Activated B cell treated with CpG ODN at 0.5 μM for 24 hours (primary cell): ENCODE results near the gene ZFYVE9. TPM values are rescaled to one million over a fixed set of nuclear protein-coding genes. Genes with fewer than 3 reads are reported as not detected.

ENCODE experiments used
- ATAC-seq: fragments of 200-7000 bp; cut with Tn5 transposase; one replicate; pipeline ENCODE4 v1.10.0; 2021; ENCODE audit warnings: low read depth, mild to moderate bottlenecking, moderate library complexity
- CTCF ChIA-PET: fragments of 350-600 bp; sonication (Branson Sonifier 250); formaldehyde crosslinking; loops from one replicate; lab custom pipeline; 2021; ENCODE audit warnings: antibody characterized with exemption; lab: Charles Lee
- POLR2A ChIA-PET: fragments of 350-600 bp; sonication (Branson Sonifier 250); formaldehyde crosslinking; loops from one replicate; lab custom pipeline; 2021; ENCODE audit warnings: antibody characterized with exemption; lab: Charles Lee
- DNase-seq: peaks from one replicate; pipeline ENCODE4 v3.0.0; 2022
- H3K27ac Mint-ChIP-seq: one replicate; pipeline ENCODE4 v1.8.0; 2020; ENCODE audit warnings: mixed read lengths
- H3K27me3 Mint-ChIP-seq: one replicate; pipeline ENCODE4 v1.8.0; 2021; ENCODE audit warnings: mixed read lengths
- H3K36me3 Mint-ChIP-seq: one replicate; pipeline ENCODE4 v1.8.0; 2021; ENCODE audit warnings: low read depth, mixed read lengths
- H3K4me1 Mint-ChIP-seq: one replicate; pipeline ENCODE4 v1.8.0; 2021; ENCODE audit warnings: mixed read lengths
- H3K4me3 Mint-ChIP-seq: one replicate; pipeline ENCODE4 v1.8.0; 2020; ENCODE audit warnings: mild to moderate bottlenecking, mixed read lengths
- H3K9me3 Mint-ChIP-seq: one replicate; pipeline ENCODE4 v1.8.0; 2020; ENCODE audit warnings: mixed read lengths
- intact Hi-C: fragments of 100-400 bp; cut with micrococcal nuclease; formaldehyde crosslinking; loops from one replicate; pipeline ENCODE4 v1.15.1; 2024
- total RNA-seq: library from RNA; stranded (reverse); gene quantifications from 2 replicates; pipeline ENCODE4 v1.2.3, GENCODE V29; 2022
- TF ChIP-seq, protein P1 (sequence below): fragments of 200-600 bp; IDR thresholded peaks from one replicate; pipeline ENCODE4 v1.8.0; 2022; ENCODE audit warnings: antibody characterized with exemption, mild to moderate bottlenecking

ZFYVE9 gene
- total RNA-seq, 1 donor from 2014 or later, result 3.2 TPM

DNA sequence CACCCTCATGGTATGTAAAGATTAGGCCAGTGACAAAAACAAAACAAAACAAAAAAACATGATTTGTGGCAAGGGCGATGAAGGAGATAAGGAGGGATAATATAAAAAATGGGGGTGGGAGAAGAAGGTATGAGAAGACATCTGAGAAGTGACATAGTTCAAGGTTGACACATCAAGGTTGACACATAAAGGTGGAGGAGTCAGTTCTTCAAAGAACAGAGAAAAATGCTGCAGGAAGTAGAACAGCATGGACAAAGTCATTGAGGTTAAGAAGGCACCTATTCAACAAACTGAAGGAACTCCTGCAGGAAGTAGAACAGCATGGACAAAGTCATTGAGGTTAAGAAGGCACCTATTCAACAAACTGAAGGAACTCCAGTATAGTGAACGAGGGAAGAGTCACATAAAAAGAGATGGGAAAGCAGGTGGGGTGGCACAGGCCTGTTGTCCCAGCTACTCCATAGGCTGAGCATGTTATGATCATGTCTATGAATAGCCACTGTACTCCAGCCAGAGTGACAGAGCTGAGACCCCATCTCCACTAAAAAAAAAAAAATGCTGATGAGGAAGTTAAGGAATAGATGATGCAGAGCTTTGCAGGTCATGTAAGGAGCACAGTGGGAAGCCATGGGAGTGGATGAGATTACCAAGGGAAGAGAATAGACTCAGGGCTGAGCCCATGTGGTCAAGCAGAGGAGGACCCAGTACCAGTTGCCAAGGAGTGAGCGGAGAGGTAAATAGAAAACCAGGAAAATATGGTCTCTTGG lies 101.5 kb downstream of the ZFYVE9 start:
- TF ChIP-seq, protein P1, sequence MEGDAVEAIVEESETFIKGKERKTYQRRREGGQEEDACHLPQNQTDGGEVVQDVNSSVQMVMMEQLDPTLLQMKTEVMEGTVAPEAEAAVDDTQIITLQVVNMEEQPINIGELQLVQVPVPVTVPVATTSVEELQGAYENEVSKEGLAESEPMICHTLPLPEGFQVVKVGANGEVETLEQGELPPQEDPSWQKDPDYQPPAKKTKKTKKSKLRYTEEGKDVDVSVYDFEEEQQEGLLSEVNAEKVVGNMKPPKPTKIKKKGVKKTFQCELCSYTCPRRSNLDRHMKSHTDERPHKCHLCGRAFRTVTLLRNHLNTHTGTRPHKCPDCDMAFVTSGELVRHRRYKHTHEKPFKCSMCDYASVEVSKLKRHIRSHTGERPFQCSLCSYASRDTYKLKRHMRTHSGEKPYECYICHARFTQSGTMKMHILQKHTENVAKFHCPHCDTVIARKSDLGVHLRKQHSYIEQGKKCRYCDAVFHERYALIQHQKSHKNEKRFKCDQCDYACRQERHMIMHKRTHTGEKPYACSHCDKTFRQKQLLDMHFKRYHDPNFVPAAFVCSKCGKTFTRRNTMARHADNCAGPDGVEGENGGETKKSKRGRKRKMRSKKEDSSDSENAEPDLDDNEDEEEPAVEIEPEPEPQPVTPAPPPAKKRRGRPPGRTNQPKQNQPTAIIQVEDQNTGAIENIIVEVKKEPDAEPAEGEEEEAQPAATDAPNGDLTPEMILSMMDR, result no peak
- Mint-ChIP-seq H3K9me3 (no peaks in the 10 kb centered on the region), H3K36me3 (no peaks in the 10 kb centered on the region), H3K4me1 (peaks cover 11% of the 10 kb centered on the region), H3K4me3 (no peak overlapping the region), H3K27me3 (peaks cover 34% of the 10 kb centered on the region), H3K27ac (no peak overlapping the region)
- ChIA-PET POLR2A (no interaction called here), CTCF (no interaction called here)
- no peak for DNase-seq
- no peak for ATAC-seq
- intact Hi-C loops, result no loop called here

DNA sequence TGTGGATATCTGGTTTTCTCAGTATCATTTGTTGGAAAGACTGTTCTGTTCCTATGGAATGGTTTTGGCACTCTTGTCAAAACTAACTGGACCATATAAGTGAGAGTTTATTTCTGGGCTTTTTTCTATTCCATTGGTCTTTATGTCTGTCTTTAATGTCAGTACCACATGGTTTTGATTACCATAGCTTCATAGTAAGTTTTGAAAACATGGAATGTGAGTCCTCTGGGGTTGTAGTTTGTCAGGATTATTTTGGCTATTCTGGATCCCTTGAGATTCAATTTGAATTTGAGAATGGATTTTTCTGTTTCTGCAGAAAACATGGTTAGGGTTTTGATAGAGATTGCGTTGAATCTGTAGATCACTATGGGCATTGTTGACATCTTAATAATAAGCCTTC lies 107.9 kb downstream of the ZFYVE9 start:
- no peak for ATAC-seq

DNA sequence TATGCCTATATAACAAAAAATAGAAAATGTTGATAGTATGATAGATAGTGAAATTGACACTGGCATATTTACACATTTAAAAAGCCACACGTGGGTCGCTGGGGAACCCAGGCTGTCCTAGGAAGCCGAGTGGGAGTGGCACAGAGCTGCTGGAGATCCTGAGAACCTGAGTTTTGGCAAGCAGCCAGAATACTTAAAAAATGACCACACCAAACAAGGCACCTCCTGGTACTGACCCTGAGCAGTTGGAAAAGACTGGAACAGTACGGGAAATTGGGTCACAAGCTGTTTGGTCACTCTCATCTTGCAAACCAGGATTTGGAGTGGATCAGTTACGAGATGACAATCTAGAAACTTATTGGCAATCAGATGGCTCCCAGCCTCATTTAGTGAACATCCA lies 111.5 kb downstream of the ZFYVE9 start:
- intact Hi-C loops, result no loop called here
- Mint-ChIP-seq H3K27ac (no peak overlapping the region), H3K4me3 (no peak overlapping the region), H3K9me3 (no peaks in the 10 kb centered on the region), H3K27me3 (peaks cover 50% of the 10 kb centered on the region), H3K36me3 (no peaks in the 10 kb centered on the region), H3K4me1 (no peaks in the 10 kb centered on the region)
- CTCF ChIA-PET, result no interaction called here
- POLR2A ChIA-PET, result no interaction called here
- DNase-seq (no peak), ATAC-seq (no peak)
- TF ChIP-seq, protein P1, result no peak

More for the DNA sequence above, 107.9 kb downstream of the ZFYVE9 start:
- no peaks in the 10 kb centered on the region for H3K9me3 Mint-ChIP-seq
- peaks cover 63% of the 10 kb centered on the region for H3K27me3 Mint-ChIP-seq
- no peak for DNase-seq
- no peaks in the 10 kb centered on the region for H3K4me1 Mint-ChIP-seq
- H3K27ac Mint-ChIP-seq, result no peak overlapping the region
- TF ChIP-seq, protein P1, result no peak
- ChIA-PET CTCF (no interaction called here), POLR2A (no interaction called here)
- no peak overlapping the region for H3K4me3 Mint-ChIP-seq
- no peaks in the 10 kb centered on the region for H3K36me3 Mint-ChIP-seq
- intact Hi-C loops, result no loop called here

DNA sequence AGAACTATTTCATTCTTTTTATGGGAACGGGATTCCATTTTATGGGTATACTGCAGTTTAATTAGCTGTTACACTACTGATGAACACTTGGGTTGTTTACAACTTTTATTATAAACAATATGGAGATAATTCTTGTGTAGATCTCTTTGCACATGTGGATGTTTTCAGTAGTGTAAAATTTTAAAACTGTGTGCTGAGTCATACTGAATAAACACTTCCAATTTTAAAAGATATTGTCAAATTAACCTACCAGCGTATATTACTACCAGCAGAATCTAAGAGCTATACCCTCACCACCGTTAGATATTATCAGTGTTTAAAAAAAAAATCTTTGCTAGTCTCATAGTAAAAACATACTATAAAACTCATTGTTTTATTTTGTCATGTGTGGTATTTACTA lies 118.0 kb downstream of the ZFYVE9 start:
- no peak overlapping the region for H3K27ac Mint-ChIP-seq
- no peaks in the 10 kb centered on the region for H3K4me1 Mint-ChIP-seq
- TF ChIP-seq, protein P1, result no peak

DNA sequence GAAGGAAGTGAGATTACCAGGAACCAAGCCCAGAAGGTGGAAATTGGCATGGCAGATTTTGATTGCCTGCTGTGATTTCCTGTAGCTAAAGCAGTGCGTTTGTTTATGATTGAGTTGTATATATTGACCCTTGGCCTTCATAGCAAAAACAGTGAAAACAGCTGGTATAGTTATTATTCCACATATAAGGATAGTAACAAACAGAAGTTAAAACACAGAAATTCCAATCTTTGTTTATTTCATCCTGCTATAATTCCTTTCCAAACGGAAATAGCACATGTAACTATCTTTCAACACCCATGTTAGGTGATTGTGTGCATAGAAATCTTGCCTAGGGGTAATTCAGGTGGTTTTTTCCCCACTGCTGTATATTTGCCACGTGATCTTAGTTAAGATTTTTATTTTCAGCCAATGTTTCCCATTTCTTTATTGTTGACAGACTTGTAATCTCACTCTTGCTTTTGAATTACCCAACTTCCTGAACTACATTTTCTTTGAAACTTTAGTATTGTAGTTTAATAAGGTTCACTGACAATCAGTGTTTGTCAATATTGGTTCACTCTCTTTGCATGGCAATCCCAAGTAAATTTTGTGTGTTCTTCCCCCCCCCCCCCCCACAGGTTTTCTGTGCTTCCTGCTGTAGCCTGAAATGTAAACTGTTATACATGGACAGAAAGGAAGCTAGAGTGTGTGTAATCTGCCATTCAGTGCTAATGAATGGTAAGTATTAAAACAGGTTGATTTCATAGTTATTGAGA lies 121.4 kb downstream of the ZFYVE9 start:
- intact Hi-C loops, result no loop called here
- ChIA-PET POLR2A (no interaction called here), CTCF (no interaction called here)
- ATAC-seq (no peak), DNase-seq (no peak)
- TF ChIP-seq, protein P1, result no peak
- Mint-ChIP-seq H3K27ac (no peak overlapping the region), H3K36me3 (no peaks in the 10 kb centered on the region), H3K4me3 (no peak overlapping the region), H3K4me1 (no peaks in the 10 kb centered on the region), H3K27me3 (peaks cover 32% of the 10 kb centered on the region), H3K9me3 (no peaks in the 10 kb centered on the region)

More for the DNA sequence above, 118.0 kb downstream of the ZFYVE9 start:
- peaks cover 26% of the 10 kb centered on the region for H3K27me3 Mint-ChIP-seq
- POLR2A ChIA-PET, result no interaction called here
- intact Hi-C loops, result no loop called here
- ATAC-seq (no peak), DNase-seq (no peak)
- CTCF ChIA-PET, result no interaction called here
- no peak overlapping the region for H3K4me3 Mint-ChIP-seq
- H3K9me3 Mint-ChIP-seq, result no peaks in the 10 kb centered on the region
- H3K36me3 Mint-ChIP-seq, result no peaks in the 10 kb centered on the region
